ENCODE data around the gene VEGFD. TPM values are rescaled to one million over a fixed set of nuclear protein-coding genes. Genes with fewer than 3 reads are reported as not detected.

The VEGFD gene
- total and polyA plus RNA-seq, 9 of the 15 experiments (the other 6 are each of a cell fraction or from before 2014, with no cell fraction given) = 0.03 TPM; not detected in 8

- TF ChIP-seq VEZF1 (CRISPR knock-in tag; IDR thresholded peaks at IDR 0.05) = peak; percentile 68
- no peak for TF ChIP-seq ZNF444 (CRISPR knock-in tag; IDR thresholded peaks at IDR 0.05)
- peak; percentile 98 for TF ChIP-seq POLR2G (IDR thresholded peaks at IDR 0.05; ENCODE audit: low read depth, low read length)
- TF ChIP-seq ASH1L (IDR thresholded peaks at IDR 0.05; ENCODE audit: borderline replicate concordance, low read depth, partially characterized antibody) = peak; percentile 28
- no peak for TF ChIP-seq ARHGAP35 (IDR thresholded peaks at IDR 0.05; ENCODE audit: partially characterized antibody)
- no peak for TF ChIP-seq SIX5 (IDR thresholded peaks at IDR 0.05; ENCODE audit: borderline replicate concordance in 1 of 2, insufficient read depth in 1 of 2, low read depth in 1 of 2, low read length in 2 of 2)
- TF ChIP-seq FOXK2 (conservative IDR thresholded peaks at IDR 0.05 in 1 of 2, IDR thresholded peaks at IDR 0.05 in 1 of 2; ENCODE audit: low read depth in 2 of 2) = peak in 1 of 2 experiments; percentile 67; a peak in 2 of 4 replicates
- TF ChIP-seq BACH1 (tag; IDR thresholded peaks at IDR 0.05) = no peak
- peak; percentile 56 for TF ChIP-seq HCFC1 (IDR thresholded peaks at IDR 0.05; ENCODE audit: low read depth, low read length)
- TF ChIP-seq MBD1 (CRISPR knock-in tag; IDR thresholded peaks at IDR 0.05) = no peak
- TF ChIP-seq ARID2 (IDR thresholded peaks at IDR 0.05) = no peak
- no peak for TF ChIP-seq E2F4 (CRISPR knock-in tag; IDR thresholded peaks at IDR 0.05; ENCODE audit: low read depth)
- TF ChIP-seq TAF9B (IDR thresholded peaks at IDR 0.05; ENCODE audit: partially characterized antibody) = peak; percentile 59
- 0 out of 2 replicates have a peak, but pooled peaks have one; percentile 36 for TF ChIP-seq ZBTB43 (CRISPR knock-in tag; IDR thresholded peaks at IDR 0.05)
- TF ChIP-seq ZBTB11 (CRISPR knock-in tag; IDR thresholded peaks at IDR 0.05) = peak in 1 of 3 experiments; percentile 90; a peak in 2 of 6 replicates
These were observed 48.8 kb downstream of the VEGFD start, which contains the start of gene PIGA (continued) for GRCh38 chrX:15335135-15336022.
